ENCODE measurements around the gene SPNS1.

GRCh38 chr16:28985211-28986041 lies 10.8 kb downstream of the SPNS1 start:
- TF ChIP-seq CTCF (IDR thresholded peaks at IDR 0.05) (no peak), POLR2A (IDR thresholded peaks at IDR 0.05) (no peak)
